Retinal pigment epithelial cell (primary cell): ENCODE data around the gene APC2.

Experiments used
- DNase-seq: peaks from one replicate; pipeline ENCODE4 v3.0.0-alpha.2; 2010; ENCODE audit warnings: low read depth
- H3K4me3 ChIP-seq: 2 replicates; pipeline ENCODE4 v1.5.1; 2011; ENCODE audit warnings: mild to moderate bottlenecking, low read length, control low read depth, moderate library complexity
- TF ChIP-seq, protein P1 (sequence below): conservative IDR thresholded peaks from 2 replicates; pipeline ENCODE4 v1.5.1; 2011; ENCODE audit warnings: low read depth, low read length, control low read depth, inconsistent platforms

APC2 gene

DNA sequence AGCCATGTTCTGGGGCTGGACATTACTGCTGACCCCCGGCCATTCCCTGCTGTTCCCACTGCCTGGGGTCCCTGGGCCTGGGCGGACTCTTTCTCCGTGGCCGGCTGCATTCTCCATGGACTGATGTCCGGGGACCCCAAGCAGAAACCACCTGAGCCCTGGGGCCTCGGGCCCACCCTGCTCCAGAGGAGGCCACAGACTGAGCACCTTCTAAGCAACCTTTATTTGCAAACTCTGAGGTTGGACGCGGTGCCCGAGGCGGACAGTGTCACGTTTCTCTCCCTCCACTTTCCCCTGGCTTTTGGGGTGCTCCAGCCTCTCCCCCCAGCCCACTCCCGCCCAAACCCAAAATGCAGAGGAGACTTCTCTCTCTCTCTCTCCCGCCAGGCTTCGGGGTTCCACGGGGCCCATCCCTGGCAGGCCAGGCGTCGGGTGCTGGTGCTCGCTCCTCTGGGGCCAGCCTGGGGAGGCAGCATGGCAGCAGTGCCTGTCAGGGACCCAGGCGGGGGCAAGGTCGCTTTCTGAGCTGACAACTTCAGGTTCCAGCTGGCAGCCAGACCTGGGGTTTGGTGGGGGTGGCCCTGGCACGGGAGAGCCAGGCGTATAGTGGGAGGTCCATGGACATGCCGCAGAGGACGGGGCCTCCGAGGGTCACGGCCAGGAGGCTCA is 31.4 kb downstream of the APC2 start:
- no peak for DNase-seq
- no peak overlapping the region for H3K4me3 ChIP-seq
- TF ChIP-seq, protein P1, sequence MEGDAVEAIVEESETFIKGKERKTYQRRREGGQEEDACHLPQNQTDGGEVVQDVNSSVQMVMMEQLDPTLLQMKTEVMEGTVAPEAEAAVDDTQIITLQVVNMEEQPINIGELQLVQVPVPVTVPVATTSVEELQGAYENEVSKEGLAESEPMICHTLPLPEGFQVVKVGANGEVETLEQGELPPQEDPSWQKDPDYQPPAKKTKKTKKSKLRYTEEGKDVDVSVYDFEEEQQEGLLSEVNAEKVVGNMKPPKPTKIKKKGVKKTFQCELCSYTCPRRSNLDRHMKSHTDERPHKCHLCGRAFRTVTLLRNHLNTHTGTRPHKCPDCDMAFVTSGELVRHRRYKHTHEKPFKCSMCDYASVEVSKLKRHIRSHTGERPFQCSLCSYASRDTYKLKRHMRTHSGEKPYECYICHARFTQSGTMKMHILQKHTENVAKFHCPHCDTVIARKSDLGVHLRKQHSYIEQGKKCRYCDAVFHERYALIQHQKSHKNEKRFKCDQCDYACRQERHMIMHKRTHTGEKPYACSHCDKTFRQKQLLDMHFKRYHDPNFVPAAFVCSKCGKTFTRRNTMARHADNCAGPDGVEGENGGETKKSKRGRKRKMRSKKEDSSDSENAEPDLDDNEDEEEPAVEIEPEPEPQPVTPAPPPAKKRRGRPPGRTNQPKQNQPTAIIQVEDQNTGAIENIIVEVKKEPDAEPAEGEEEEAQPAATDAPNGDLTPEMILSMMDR: no peak

DNA sequence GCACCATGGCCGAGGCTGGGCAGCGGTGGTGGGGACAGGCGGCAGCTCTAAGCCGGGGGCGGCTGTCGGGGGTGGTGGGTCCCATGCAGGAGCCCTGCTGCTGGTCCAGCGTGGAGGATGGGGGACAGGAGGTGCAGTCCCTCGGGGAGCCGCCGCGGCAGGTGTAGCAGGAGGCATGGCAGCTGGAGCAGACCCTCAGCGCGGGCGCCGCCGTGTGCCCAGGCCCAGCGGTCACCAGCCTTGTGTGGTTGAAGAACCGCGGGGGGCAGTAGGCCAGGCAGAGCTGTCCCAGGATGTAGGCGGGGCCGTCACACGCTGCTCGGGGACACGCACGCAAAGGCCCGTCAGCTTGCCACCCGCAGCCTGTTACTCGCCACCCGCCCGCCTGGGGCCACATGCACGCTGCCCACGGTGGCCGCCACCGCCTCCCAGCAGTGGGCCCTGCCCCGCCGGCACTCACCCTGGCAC is 32.0 kb downstream of the APC2 start:
- TF ChIP-seq, protein P1: no peak
- no peak for DNase-seq
- H3K4me3 ChIP-seq: no peak overlapping the region

DNA sequence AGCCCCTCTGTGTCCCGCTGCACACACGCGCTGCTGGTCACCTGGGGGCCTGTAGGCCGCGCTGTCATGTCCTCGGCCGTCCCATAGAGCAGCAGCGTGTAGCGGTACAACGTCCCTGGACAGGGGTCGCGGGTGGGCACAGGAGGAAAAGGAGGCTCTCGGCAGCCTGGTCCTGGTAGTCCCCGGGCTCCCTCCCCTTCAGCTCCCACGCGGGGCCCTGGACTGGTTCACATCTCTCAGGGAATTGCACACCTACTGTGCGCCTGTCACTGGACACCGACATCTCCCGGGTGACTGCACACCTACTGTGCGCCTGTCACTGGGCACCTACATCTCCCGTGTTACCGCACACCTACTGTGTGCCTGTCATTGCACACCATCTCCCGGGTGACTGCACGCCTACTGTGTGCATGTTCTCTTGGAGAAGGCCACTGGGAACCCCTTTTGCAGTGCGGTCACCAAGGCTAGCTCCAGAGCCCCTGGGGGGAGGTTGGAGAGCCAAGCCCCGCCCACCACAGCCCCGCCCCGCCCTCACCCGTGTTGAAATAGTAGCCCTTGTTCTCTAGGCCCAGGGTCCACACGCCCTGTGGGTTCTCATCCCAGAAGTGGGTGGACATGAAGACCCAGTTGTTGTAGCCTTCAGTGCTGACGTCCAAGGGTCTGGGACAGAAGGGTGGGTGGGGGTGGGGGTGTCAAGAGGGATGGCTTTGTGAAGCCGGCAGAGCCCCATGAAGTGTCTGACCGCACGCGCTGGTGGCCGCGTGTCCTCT is 32.6 kb downstream of the APC2 start:
- H3K4me3 ChIP-seq: no peak overlapping the region
- no peak for DNase-seq
- TF ChIP-seq, protein P1: no peak

DNA sequence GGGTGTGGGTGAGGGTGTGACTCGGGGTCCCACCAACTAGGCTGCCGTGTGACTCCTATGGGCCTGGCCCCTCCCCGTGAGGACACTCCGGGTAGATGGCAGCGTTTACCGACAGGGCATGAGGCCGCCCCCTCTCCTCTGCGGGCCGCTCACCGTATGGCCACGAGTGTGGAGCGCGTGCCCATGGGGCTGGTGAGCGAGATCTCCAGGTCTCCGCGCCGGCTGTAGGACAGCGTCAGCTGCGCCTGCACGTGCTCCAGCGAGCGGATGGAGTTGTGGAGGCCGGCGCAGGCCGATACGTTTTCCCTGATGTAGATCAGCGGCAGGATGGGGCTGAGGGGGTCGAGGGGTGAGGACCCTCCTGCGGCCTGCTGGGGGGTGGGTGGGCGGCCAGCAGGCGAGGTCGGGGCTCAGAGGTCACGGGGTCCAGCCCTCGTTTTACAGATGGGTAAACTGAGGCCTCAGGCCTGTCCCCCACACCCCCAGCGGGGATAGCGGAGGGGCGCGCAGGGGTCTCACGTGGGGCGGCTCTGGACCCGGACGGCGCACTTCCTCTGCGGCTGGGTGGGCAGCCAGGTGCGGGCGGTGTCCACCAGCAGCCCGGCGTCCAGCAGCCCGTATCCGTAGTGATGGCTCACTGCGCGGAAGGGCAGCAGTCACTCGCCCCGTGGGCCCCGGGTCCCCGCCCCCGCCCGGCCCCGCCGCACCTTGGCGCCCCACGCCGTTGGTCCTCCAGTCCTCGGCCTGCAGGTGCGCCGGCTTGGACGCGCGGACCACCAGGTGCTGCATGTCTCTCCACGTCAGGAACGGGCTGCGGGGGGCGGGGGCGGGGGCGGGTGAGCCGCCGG is 33.4 kb downstream of the APC2 start:
- no peak overlapping the region for H3K4me3 ChIP-seq
- DNase-seq: no peak
- TF ChIP-seq, protein P1: no peak

DNA sequence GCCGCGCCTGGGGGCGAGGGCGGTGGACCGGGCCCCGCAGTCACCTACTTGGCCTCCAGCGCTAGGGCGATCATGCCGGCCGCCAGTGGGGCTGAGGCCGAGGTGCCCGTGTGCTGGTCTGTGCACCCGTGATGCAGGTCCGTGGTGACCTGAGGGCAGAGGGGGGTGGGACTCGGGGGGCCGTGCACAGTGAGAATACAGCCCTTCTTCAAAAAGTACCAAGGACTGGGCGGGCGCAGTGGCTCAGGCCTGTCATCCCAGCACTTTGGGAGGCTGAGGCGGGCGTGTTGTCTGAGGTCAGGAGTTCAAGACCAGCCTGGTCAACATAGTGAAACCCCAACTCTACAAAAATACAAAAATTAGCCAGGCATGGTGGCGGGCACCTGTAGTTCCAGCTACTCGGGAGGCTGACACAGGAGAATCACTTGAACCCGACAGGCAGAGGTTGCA is 34.1 kb downstream of the APC2 start:
- H3K4me3 ChIP-seq: no peak overlapping the region
- no peak for DNase-seq
- TF ChIP-seq, protein P1: no peak

DNA sequence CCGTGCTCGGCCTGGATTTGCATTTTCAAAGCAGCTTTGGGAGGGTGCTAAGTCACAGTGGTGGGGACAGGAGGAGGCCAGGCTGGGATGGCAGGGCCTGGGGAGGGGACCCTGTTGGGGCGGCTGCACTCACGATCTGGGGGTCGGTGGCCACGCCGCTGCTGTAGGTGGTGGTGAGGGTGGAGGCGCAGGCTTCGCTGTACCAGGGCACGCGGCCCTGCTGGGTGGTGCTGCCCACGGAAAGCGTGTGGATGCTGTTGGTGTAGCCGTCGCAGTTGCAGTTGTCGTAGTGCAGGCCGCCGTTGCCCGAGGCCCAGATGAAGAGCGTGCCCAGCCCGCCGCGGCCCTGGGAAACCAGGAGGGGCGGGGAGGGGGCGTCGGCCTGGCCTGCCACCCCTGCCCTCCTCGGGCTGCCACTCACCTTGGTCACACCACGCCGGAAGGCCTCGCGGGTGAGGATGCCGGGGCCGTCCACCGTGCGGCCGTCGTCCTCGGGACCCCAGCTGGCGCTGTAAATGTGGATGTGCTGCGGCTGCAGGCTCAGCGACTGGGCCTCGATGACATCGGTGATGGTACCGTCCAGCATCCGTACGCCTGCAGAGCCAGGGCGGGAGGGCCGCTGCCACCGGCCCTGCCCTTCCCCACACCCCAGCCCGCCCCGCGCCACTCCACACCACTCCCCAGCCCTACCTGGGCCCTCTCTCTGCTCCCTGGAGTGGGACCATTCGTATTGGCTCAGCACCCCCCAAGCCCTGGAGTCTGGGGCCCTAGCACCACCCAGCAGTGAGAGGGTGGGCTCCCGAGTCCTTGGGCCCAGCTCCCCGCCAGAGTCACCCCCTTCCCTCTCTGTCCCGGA is 37.0 kb downstream of the APC2 start:
- H3K4me3 ChIP-seq: no peak overlapping the region
- DNase-seq: no peak
- TF ChIP-seq, protein P1: no peak
